ENCODE results near the gene TNXB.

DNA sequence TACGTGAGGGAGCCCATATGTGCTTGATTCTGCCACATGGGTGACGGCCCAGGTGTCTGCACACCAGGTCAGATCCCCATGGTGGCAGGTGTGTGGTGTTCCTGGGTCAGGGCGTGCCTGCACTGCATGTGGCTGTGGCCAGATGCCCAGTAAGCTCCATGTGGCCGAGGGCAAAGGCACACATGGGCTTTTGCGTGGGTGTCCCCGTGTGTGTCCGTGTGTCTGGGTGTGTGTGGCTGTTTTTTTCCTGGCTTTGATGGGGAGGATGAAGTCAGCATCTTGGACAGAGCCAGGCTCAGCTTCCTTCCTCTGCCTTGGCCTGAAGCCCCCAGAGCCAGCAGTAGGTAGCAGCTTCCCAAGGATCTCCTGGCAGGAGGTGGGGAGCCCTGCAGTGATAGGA, 1.5 kb upstream of the TNXB start:
- TF ChIP-seq POLR2AphosphoS5 (IDR thresholded peaks at IDR 0.05; ENCODE audit: low read depth, low read length) = peak; percentile 22; the same call in 1 of the 2 replicates
- TF ChIP-seq, protein P1, sequence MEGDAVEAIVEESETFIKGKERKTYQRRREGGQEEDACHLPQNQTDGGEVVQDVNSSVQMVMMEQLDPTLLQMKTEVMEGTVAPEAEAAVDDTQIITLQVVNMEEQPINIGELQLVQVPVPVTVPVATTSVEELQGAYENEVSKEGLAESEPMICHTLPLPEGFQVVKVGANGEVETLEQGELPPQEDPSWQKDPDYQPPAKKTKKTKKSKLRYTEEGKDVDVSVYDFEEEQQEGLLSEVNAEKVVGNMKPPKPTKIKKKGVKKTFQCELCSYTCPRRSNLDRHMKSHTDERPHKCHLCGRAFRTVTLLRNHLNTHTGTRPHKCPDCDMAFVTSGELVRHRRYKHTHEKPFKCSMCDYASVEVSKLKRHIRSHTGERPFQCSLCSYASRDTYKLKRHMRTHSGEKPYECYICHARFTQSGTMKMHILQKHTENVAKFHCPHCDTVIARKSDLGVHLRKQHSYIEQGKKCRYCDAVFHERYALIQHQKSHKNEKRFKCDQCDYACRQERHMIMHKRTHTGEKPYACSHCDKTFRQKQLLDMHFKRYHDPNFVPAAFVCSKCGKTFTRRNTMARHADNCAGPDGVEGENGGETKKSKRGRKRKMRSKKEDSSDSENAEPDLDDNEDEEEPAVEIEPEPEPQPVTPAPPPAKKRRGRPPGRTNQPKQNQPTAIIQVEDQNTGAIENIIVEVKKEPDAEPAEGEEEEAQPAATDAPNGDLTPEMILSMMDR (IDR thresholded peaks at IDR 0.05) = no peak
- TF ChIP-seq, protein P2, sequence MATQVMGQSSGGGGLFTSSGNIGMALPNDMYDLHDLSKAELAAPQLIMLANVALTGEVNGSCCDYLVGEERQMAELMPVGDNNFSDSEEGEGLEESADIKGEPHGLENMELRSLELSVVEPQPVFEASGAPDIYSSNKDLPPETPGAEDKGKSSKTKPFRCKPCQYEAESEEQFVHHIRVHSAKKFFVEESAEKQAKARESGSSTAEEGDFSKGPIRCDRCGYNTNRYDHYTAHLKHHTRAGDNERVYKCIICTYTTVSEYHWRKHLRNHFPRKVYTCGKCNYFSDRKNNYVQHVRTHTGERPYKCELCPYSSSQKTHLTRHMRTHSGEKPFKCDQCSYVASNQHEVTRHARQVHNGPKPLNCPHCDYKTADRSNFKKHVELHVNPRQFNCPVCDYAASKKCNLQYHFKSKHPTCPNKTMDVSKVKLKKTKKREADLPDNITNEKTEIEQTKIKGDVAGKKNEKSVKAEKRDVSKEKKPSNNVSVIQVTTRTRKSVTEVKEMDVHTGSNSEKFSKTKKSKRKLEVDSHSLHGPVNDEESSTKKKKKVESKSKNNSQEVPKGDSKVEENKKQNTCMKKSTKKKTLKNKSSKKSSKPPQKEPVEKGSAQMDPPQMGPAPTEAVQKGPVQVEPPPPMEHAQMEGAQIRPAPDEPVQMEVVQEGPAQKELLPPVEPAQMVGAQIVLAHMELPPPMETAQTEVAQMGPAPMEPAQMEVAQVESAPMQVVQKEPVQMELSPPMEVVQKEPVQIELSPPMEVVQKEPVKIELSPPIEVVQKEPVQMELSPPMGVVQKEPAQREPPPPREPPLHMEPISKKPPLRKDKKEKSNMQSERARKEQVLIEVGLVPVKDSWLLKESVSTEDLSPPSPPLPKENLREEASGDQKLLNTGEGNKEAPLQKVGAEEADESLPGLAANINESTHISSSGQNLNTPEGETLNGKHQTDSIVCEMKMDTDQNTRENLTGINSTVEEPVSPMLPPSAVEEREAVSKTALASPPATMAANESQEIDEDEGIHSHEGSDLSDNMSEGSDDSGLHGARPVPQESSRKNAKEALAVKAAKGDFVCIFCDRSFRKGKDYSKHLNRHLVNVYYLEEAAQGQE (IDR thresholded peaks at IDR 0.05; ENCODE audit: insufficient read depth in 1 of 2, low read depth in 2 of 2, low read length in 1 of 2) = no peak
- no peak for TF ChIP-seq TCF7L2 (IDR thresholded peaks at IDR 0.05; ENCODE audit: low read depth, low read length)
